Liver (tissue), 9 donors: ENCODE results near the gene MXD4. TPM values are rescaled to one million over a fixed set of nuclear protein-coding genes. Genes with fewer than 3 reads are reported as not detected.

Experiments used
- DNase-seq: peaks from one replicate; pipeline ENCODE4 v3.0.0-alpha.2; 2017; ENCODE audit warnings: low spot score
- H3K27ac ChIP-seq, 2 donors: one replicate each; pipeline ENCODE4 v1.7.0; 2013; ENCODE audit warnings: inconsistent platforms in 2 of 2, low read length in 2 of 2, control low read depth in 1 of 2, low read depth in 1 of 2, mild to moderate bottlenecking in 1 of 2
- H3K27me3 ChIP-seq, 4 donors: one replicate each; pipeline versions ENCODE4 v1.6.1 to v1.7.0; 2013; ENCODE audit warnings: low read length in 3 of 4, inconsistent platforms in 1 of 4, mild to moderate bottlenecking in 1 of 4, moderate library complexity in 1 of 4; ENCODE audit not compliant: control insufficient read depth in 4 of 4, insufficient read depth in 4 of 4
- H3K36me3 ChIP-seq, 4 donors: one replicate each; pipeline versions ENCODE4 v1.6.1 to v1.7.0; 2013; ENCODE audit warnings: low read length in 3 of 4, mild to moderate bottlenecking in 3 of 4, low read depth in 1 of 4, moderate library complexity in 1 of 4; ENCODE audit not compliant: control insufficient read depth in 4 of 4, insufficient read depth in 3 of 4
- H3K4me1 ChIP-seq, 4 donors: one replicate each; pipeline versions ENCODE4 v1.6.1 to v1.7.0; 2013; ENCODE audit warnings: low read length in 3 of 4, mild to moderate bottlenecking in 3 of 4, moderate library complexity in 1 of 4; ENCODE audit not compliant: control insufficient read depth in 4 of 4, insufficient read depth in 4 of 4
- H3K4me3 ChIP-seq, 3 donors: one replicate each; pipeline versions ENCODE4 v1.6.1 to v1.7.0; 2013; ENCODE audit warnings: low read length in 3 of 3, control low read depth in 1 of 3, low read depth in 1 of 3, mild to moderate bottlenecking in 1 of 3
- H3K9ac ChIP-seq, 2 donors: one replicate each; pipeline ENCODE4 v1.7.0; 2013; ENCODE audit warnings: low read length in 2 of 2, mild to moderate bottlenecking in 2 of 2, moderate library complexity in 2 of 2, control low read depth in 1 of 2, low read depth in 1 of 2
- H3K9me3 ChIP-seq, 4 donors: one replicate each; pipeline versions ENCODE4 v1.6.1 to v1.7.0; 2013; ENCODE audit warnings: low read length in 3 of 4; ENCODE audit not compliant: control insufficient read depth in 4 of 4
- EGR1 ChIP-seq, 2 donors: IDR thresholded peaks; 2 replicates each; pipeline ENCODE4 v1.6.1; 2016 to 2018; ENCODE audit warnings: antibody characterized with exemption in 2 of 2, low read depth in 2 of 2
- FOXA1 ChIP-seq: IDR thresholded peaks from 2 replicates; pipeline ENCODE4 v1.6.1; 2016; ENCODE audit warnings: antibody characterized with exemption
- FOXA2 ChIP-seq: IDR thresholded peaks from 2 replicates; pipeline ENCODE4 v1.6.1; 2016; ENCODE audit warnings: antibody characterized with exemption
- GABPA ChIP-seq, 2 donors: IDR thresholded peaks in 1 of 2; conservative IDR thresholded peaks in 1 of 2; 2 replicates each; pipeline ENCODE4 v1.6.1; 2016; ENCODE audit warnings: antibody characterized with exemption in 2 of 2, mild to moderate bottlenecking in 1 of 2, moderate library complexity in 1 of 2
- HNF4G ChIP-seq: IDR thresholded peaks from 2 replicates; pipeline ENCODE4 v1.6.1; 2016; ENCODE audit warnings: antibody characterized with exemption
- NR2F2 ChIP-seq: IDR thresholded peaks from 2 replicates; pipeline ENCODE4 v1.6.1; 2016; ENCODE audit warnings: antibody characterized with exemption
- RXRA ChIP-seq, 2 donors: IDR thresholded peaks; 2 replicates each; pipeline ENCODE4 v1.6.1; 2017 to 2018; ENCODE audit warnings: antibody characterized with exemption in 2 of 2, mild to moderate bottlenecking in 1 of 2
- SP1 ChIP-seq: IDR thresholded peaks from 2 replicates; pipeline ENCODE4 v1.6.1; 2018; ENCODE audit warnings: antibody characterized with exemption, mild to moderate bottlenecking
- TAF1 ChIP-seq: conservative IDR thresholded peaks from 2 replicates; pipeline ENCODE4 v1.6.1; 2016; ENCODE audit warnings: antibody characterized with exemption, mild to moderate bottlenecking
- YY1 ChIP-seq: IDR thresholded peaks from 2 replicates; pipeline ENCODE4 v1.6.1; 2016; ENCODE audit warnings: antibody characterized with exemption, mild to moderate bottlenecking
- WGBS: extraction: QIAGEN DNeasy Blood & Tissue Kit; methylation state at CpG from one replicate; pipeline ENCODE4 v1.1.7; 2013; 5-methylcytosine and 5-hydroxymethylcytosine counted together
- polyA plus RNA-seq, 2 donors: library from polyadenylated mRNA; stranded (reverse) in 1 of 2; unstranded in 1 of 2; fragments of 200-250 nt in 1 of 2; fragments of >200 nt in 1 of 2; fragmentation: Nextera tagmentation in 1 of 2; extraction: Ambion mirVana in 1 of 2; gene quantifications; one replicate each; pipeline versions ENCODE4 v1.2.1 to v1.2.3, GENCODE V29; 2013 to 2015
- total RNA-seq, 2 donors: library from RNA; depleted of rRNA; stranded (reverse); fragments of >200 nt; gene quantifications; one replicate each; pipeline ENCODE4 v1.2.3, GENCODE V29; 2014
- TF ChIP-seq, protein P1 (sequence below): IDR thresholded peaks from 2 replicates; pipeline ENCODE4 v1.6.1; 2016; ENCODE audit warnings: antibody characterized with exemption, mild to moderate bottlenecking
- TF ChIP-seq, protein P2 (sequence below): IDR thresholded peaks from 2 replicates; pipeline ENCODE4 v1.6.1; 2016; ENCODE audit warnings: antibody characterized with exemption
- TF ChIP-seq, protein P3 (sequence below): IDR thresholded peaks from 2 replicates; pipeline ENCODE4 v1.6.1; 2016; ENCODE audit warnings: antibody characterized with exemption
- TF ChIP-seq, protein P4 (sequence below): fragments of 150-350 bp; IDR thresholded peaks from 2 replicates; pipeline ENCODE4 v1.5.1; 2017; ENCODE audit warnings: improper control_type of control experiment, low read depth, low read length; ENCODE audit not compliant: missing input control
- TF ChIP-seq, protein P5 (sequence below): IDR thresholded peaks from 2 replicates; pipeline ENCODE4 v1.6.1; 2016; ENCODE audit warnings: antibody characterized with exemption
- donor health status: healthy.
- donor health status: healthy.
- donor health status: healthy.
- donor health status: healthy.
- donor health status: healthy.

Gene MXD4
- total and polyA plus RNA-seq, 4 donors = 6.5 to 19.6 (median 15.9) TPM

DNA sequence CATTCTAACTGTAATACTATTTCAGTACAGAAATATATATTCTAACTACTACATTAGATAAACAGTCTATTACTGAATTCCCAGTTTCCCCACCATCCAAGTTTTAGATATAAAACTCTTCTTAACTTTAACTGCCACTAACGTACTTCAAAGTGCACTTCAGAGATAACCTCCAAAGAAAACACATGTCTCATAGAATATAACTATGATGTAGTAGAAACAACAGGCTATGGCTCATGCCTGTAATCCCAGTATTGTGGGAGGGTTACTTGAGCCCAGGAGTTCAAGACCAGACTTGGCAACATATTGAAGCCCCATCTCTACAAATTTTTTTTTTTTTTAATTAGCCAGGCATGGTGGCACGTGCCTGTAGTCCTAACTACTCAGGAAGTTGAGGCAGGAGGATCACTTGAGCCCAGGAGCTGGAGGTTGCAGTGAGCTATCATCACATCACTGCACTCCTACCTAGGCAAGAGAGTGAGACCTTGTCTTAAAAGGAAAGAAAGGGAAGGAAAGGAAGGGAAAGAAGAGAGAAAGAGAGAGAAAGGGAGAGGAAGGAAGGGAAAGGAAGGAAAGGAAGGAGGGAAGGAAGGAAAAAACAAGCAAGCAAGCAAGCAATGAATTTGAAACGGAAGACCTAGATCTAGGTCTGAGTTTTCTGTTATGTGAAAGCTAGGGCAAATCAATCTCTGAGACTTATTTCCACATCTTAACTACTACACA is 24.8 kb downstream of the MXD4 start:
- Histone ChIP-seq H3K4me3 (no peak overlapping the region), H3K9ac (no peak overlapping the region), H3K4me1 (peaks cover 4 to 26% (median 21%) of the 10 kb centered on the region in 4 donors), H3K27me3 (no peaks in the 10 kb centered on the region), H3K36me3 (peaks cover 0 to 11% (median 8%) of the 10 kb centered on the region in 4 donors), H3K9me3 (no peaks in the 10 kb centered on the region), H3K27ac (no peak overlapping the region)
- no peak for TF ChIP-seq EGR1 (IDR thresholded peaks at IDR 0.05; ENCODE audit: low read depth in 2 of 2)
- TF ChIP-seq FOXA2 = no peak
- no peak for TF ChIP-seq TAF1
- TF ChIP-seq GABPA (IDR thresholded peaks at IDR 0.05 in 1 of 2, conservative IDR thresholded peaks at IDR 0.05 in 1 of 2) = no peak
- no peak for TF ChIP-seq NR2F2
- no peak for TF ChIP-seq SP1
- DNase-seq = no peak
- WGBS = 77% methylated on average over 3 of the region's 3 CpGs

DNA sequence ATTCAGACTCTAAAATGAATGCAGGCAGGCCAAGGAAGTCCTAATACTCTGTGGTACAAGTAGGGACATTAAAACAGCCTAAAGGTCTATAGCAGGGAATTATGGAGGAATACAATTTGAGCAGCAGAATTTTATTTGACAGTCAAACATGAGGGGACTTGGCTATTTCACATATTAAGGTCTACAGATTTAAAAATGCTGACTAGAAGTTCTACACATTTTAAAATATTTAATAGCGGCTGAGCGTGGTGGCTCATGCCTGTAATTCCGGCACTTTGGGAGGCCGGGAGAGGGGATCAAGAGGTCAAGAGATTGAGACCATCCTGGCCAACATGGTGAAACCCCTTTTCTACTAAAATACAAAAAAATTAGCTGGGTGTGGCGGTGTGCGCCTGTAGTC is 30.8 kb downstream of the MXD4 start:
- WGBS = 98% methylated on average over 6 of the region's 6 CpGs
- H3K27me3 ChIP-seq = no peaks in the 10 kb centered on the region
- H3K9me3 ChIP-seq = no peaks in the 10 kb centered on the region
- H3K4me3 ChIP-seq = no peak overlapping the region
- H3K9ac ChIP-seq = no peak overlapping the region
- DNase-seq = no peak
- peaks cover 0 to 2% (median 0%) of the 10 kb centered on the region in 4 donors for H3K4me1 ChIP-seq
- peaks cover under 1 to 10% (median 8%) of the 10 kb centered on the region in 4 donors for H3K36me3 ChIP-seq
- H3K27ac ChIP-seq = no peak overlapping the region
- TF ChIP-seq, protein P1, sequence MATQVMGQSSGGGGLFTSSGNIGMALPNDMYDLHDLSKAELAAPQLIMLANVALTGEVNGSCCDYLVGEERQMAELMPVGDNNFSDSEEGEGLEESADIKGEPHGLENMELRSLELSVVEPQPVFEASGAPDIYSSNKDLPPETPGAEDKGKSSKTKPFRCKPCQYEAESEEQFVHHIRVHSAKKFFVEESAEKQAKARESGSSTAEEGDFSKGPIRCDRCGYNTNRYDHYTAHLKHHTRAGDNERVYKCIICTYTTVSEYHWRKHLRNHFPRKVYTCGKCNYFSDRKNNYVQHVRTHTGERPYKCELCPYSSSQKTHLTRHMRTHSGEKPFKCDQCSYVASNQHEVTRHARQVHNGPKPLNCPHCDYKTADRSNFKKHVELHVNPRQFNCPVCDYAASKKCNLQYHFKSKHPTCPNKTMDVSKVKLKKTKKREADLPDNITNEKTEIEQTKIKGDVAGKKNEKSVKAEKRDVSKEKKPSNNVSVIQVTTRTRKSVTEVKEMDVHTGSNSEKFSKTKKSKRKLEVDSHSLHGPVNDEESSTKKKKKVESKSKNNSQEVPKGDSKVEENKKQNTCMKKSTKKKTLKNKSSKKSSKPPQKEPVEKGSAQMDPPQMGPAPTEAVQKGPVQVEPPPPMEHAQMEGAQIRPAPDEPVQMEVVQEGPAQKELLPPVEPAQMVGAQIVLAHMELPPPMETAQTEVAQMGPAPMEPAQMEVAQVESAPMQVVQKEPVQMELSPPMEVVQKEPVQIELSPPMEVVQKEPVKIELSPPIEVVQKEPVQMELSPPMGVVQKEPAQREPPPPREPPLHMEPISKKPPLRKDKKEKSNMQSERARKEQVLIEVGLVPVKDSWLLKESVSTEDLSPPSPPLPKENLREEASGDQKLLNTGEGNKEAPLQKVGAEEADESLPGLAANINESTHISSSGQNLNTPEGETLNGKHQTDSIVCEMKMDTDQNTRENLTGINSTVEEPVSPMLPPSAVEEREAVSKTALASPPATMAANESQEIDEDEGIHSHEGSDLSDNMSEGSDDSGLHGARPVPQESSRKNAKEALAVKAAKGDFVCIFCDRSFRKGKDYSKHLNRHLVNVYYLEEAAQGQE = no peak
- TF ChIP-seq TAF1 = no peak
- TF ChIP-seq, protein P2, sequence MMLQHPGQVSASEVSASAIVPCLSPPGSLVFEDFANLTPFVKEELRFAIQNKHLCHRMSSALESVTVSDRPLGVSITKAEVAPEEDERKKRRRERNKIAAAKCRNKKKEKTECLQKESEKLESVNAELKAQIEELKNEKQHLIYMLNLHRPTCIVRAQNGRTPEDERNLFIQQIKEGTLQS = no peak
- TF ChIP-seq, protein P3, sequence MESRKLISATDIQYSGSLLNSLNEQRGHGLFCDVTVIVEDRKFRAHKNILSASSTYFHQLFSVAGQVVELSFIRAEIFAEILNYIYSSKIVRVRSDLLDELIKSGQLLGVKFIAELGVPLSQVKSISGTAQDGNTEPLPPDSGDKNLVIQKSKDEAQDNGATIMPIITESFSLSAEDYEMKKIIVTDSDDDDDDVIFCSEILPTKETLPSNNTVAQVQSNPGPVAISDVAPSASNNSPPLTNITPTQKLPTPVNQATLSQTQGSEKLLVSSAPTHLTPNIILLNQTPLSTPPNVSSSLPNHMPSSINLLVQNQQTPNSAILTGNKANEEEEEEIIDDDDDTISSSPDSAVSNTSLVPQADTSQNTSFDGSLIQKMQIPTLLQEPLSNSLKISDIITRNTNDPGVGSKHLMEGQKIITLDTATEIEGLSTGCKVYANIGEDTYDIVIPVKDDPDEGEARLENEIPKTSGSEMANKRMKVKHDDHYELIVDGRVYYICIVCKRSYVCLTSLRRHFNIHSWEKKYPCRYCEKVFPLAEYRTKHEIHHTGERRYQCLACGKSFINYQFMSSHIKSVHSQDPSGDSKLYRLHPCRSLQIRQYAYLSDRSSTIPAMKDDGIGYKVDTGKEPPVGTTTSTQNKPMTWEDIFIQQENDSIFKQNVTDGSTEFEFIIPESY = no peak
- TF ChIP-seq HNF4G = no peak
- no peak for TF ChIP-seq NR2F2
- no peak for TF ChIP-seq RXRA (IDR thresholded peaks at IDR 0.05)
- no peak for TF ChIP-seq YY1
- TF ChIP-seq, protein P4, sequence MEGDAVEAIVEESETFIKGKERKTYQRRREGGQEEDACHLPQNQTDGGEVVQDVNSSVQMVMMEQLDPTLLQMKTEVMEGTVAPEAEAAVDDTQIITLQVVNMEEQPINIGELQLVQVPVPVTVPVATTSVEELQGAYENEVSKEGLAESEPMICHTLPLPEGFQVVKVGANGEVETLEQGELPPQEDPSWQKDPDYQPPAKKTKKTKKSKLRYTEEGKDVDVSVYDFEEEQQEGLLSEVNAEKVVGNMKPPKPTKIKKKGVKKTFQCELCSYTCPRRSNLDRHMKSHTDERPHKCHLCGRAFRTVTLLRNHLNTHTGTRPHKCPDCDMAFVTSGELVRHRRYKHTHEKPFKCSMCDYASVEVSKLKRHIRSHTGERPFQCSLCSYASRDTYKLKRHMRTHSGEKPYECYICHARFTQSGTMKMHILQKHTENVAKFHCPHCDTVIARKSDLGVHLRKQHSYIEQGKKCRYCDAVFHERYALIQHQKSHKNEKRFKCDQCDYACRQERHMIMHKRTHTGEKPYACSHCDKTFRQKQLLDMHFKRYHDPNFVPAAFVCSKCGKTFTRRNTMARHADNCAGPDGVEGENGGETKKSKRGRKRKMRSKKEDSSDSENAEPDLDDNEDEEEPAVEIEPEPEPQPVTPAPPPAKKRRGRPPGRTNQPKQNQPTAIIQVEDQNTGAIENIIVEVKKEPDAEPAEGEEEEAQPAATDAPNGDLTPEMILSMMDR = no peak
- TF ChIP-seq FOXA1 = no peak
- no peak for TF ChIP-seq GABPA (IDR thresholded peaks at IDR 0.05 in 1 of 2, conservative IDR thresholded peaks at IDR 0.05 in 1 of 2)
- TF ChIP-seq, protein P5, sequence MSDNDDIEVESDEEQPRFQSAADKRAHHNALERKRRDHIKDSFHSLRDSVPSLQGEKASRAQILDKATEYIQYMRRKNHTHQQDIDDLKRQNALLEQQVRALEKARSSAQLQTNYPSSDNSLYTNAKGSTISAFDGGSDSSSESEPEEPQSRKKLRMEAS = no peak
- TF ChIP-seq SP1 = no peak
- no peak for TF ChIP-seq FOXA2
